HepG2 (cell line): ENCODE measurements around the gene ATAD3C. TPM values are rescaled to one million over a fixed set of nuclear protein-coding genes. Genes with fewer than 3 reads are reported as not detected.

Source experiments
- CHD2 ChIP-seq: IDR thresholded peaks from 2 replicates; pipeline ENCODE4 v1.6.1; 2011; ENCODE audit warnings: low read depth, low read length, improper control_type of control experiment
- EHMT2 ChIP-seq: fragments of 200-600 bp; sonication (generic); IDR thresholded peaks from 2 replicates; pipeline ENCODE4 v1.7.0; 2017; ENCODE audit warnings: antibody characterized with exemption, low read depth, low read length, borderline replicate concordance
- FOXA3 ChIP-seq: IDR thresholded peaks from 2 replicates; pipeline ENCODE4 v1.6.1; 2016; ENCODE audit warnings: missing genetic modification reagents, missing compliant biosample characterization
- IRX3 ChIP-seq: sonication (generic); formaldehyde crosslinking; IDR thresholded peaks from 2 replicates; pipeline ENCODE4 v1.8.1; 2023; ENCODE audit warnings: mild to moderate bottlenecking, low read depth, missing genetic modification reagents, borderline replicate concordance
- KAT2B ChIP-seq: fragments of 150-350 bp; IDR thresholded peaks from 2 replicates; pipeline ENCODE4 v1.6.1; 2014; ENCODE audit warnings: low read depth, low read length, borderline replicate concordance
- ZFY ChIP-seq: sonication (generic); formaldehyde crosslinking; IDR thresholded peaks from 2 replicates; pipeline ENCODE4 v1.4.0; 2020; ENCODE audit warnings: missing genetic modification reagents
- ZNF160 ChIP-seq: sonication (generic); formaldehyde crosslinking; IDR thresholded peaks from 2 replicates; pipeline ENCODE4 v1.8.0; 2022; ENCODE audit warnings: mild to moderate bottlenecking, inconsistent platforms, missing genetic modification reagents
- ZNF230 ChIP-seq: sonication (generic); formaldehyde crosslinking; IDR thresholded peaks from 2 replicates; pipeline ENCODE4 v1.4.0; 2020; ENCODE audit warnings: mild to moderate bottlenecking, missing genetic modification reagents
- ZNF251 ChIP-seq: sonication (generic); formaldehyde crosslinking; IDR thresholded peaks from 2 replicates; pipeline ENCODE4 v1.9.0; 2021; ENCODE audit warnings: mild to moderate bottlenecking, missing genetic modification reagents
- ZNF263 ChIP-seq: sonication (generic); formaldehyde crosslinking; IDR thresholded peaks from 2 replicates; pipeline ENCODE4 v1.4.0; 2020; ENCODE audit warnings: missing genetic modification reagents
- ZNF317 ChIP-seq: sonication (generic); formaldehyde crosslinking; IDR thresholded peaks from 2 replicates; pipeline ENCODE4 v1.5.0; 2020; ENCODE audit warnings: mild to moderate bottlenecking, missing genetic modification reagents
- ZNF570 ChIP-seq: sonication (generic); formaldehyde crosslinking; IDR thresholded peaks from 2 replicates; pipeline ENCODE4 v1.4.0; 2020; ENCODE audit warnings: mild to moderate bottlenecking, missing genetic modification reagents, borderline replicate concordance
- ZNF780A ChIP-seq: sonication (generic); formaldehyde crosslinking; IDR thresholded peaks from 2 replicates; pipeline ENCODE4 v1.8.0; 2022; ENCODE audit warnings: mild to moderate bottlenecking, missing genetic modification reagents, moderate library complexity
- ZNF782 ChIP-seq: sonication (generic); formaldehyde crosslinking; IDR thresholded peaks from 2 replicates; pipeline ENCODE4 v1.4.0; 2020; ENCODE audit warnings: missing genetic modification reagents, mild to moderate bottlenecking, borderline replicate concordance
- ZSCAN22 ChIP-seq: sonication (generic); formaldehyde crosslinking; IDR thresholded peaks from 2 replicates; pipeline ENCODE4 v1.4.0; 2020; ENCODE audit warnings: mild to moderate bottlenecking, missing genetic modification reagents
- polyA plus RNA-seq, 8 experiments: library from polyadenylated mRNA; depleted of rRNA in 3 of 8; stranded (reverse) in 7 of 8; unstranded in 1 of 8; fragments of >200 nt; fragmentation: Illumina TruSeq in 4 of 8; extraction: Trizol in 4 of 8; gene quantifications; 2 replicates each; pipeline versions ENCODE4 v1.2.1 to v1.2.3, GENCODE V29; 2011 to 2016; ENCODE audit warnings: low read depth in 4 of 8, missing spikeins in 1 of 8, mixed read lengths in 1 of 8; ENCODE audit not compliant: insufficient read depth in 1 of 8
- total RNA-seq, 5 experiments: library from RNA; depleted of rRNA; stranded (reverse); fragments of >200 nt; fragmentation: Illumina TruSeq; extraction: Trizol; gene quantifications; 2 replicates each; pipeline ENCODE4 v1.2.3, GENCODE V29; 2016; ENCODE audit warnings: low read depth in 1 of 5
- TF ChIP-seq, protein P1 (sequence below): sonication (generic); formaldehyde crosslinking; IDR thresholded peaks from 2 replicates; pipeline ENCODE4 v1.5.1; 2020; ENCODE audit warnings: mild to moderate bottlenecking, missing genetic modification reagents
- TF ChIP-seq, protein P2 (sequence below): sonication (generic); formaldehyde crosslinking; IDR thresholded peaks from 2 replicates; pipeline ENCODE4 v1.4.0; 2020; ENCODE audit warnings: missing genetic modification reagents, mild to moderate bottlenecking, borderline replicate concordance
- TF ChIP-seq, protein P3 (sequence below): IDR thresholded peaks from 2 replicates; pipeline ENCODE4 v1.6.1; 2016; ENCODE audit warnings: low read depth, borderline replicate concordance
- TF ChIP-seq, protein P4 (sequence below): IDR thresholded peaks from 2 replicates; pipeline ENCODE4 v1.6.1; 2016; ENCODE audit warnings: missing biosample characterization, missing genetic modification reagents, low read depth
- TF ChIP-seq, protein P5 (sequence below): sonication (generic); formaldehyde crosslinking; conservative IDR thresholded peaks from 2 replicates; pipeline ENCODE4 v1.8.1; 2023; ENCODE audit warnings: missing genetic modification reagents

ATAD3C gene
- total and polyA plus RNA-seq, 2 of the 13 experiments (the other 11 are each of a cell fraction or from before 2014, with no cell fraction given): 2.4 to 3.2 TPM

DNA sequence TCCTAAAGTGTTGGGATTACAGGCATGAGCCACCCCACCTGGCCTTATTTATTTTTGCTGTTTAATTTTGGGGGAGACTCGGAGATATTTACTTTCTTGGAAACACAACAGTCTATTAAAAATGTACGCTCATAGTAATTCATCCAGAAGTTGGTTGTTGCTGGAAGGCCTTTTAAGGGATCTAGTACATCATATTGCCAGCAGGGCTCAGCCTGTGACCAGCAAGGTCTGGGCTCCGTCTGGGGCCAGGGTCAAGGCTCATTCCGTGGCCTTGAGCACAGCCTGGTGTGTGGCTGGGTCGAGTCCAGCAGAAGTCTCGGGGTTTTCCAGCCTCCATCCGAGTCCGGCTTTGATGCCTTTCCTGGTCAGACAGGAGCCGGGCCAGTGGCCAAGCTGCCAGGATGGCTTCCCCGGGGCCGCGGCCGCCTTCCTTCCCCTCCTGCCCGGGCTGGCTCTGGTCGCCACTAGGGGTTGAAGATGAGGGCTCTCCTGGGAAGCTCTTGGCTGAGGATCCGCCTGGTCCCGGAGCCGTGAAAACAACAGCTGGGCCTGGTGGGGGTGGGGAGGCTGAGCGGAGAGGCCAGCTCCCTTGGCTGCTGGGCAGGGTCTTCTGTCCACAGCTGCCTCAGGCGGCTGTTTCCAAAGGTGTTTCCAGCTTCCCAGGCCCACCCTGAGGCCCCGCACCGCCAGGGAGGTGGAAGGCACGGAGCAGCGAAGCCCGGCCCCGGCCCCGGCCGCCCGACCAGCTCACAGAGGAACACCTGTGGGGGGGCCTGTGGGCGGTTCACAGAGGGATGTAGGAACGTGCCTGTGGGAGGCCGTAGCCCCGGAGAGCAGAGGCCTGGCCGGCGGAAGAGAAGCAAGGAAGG is 19.1 kb upstream of the ATAD3C start (continued):
- TF ChIP-seq, protein P1, sequence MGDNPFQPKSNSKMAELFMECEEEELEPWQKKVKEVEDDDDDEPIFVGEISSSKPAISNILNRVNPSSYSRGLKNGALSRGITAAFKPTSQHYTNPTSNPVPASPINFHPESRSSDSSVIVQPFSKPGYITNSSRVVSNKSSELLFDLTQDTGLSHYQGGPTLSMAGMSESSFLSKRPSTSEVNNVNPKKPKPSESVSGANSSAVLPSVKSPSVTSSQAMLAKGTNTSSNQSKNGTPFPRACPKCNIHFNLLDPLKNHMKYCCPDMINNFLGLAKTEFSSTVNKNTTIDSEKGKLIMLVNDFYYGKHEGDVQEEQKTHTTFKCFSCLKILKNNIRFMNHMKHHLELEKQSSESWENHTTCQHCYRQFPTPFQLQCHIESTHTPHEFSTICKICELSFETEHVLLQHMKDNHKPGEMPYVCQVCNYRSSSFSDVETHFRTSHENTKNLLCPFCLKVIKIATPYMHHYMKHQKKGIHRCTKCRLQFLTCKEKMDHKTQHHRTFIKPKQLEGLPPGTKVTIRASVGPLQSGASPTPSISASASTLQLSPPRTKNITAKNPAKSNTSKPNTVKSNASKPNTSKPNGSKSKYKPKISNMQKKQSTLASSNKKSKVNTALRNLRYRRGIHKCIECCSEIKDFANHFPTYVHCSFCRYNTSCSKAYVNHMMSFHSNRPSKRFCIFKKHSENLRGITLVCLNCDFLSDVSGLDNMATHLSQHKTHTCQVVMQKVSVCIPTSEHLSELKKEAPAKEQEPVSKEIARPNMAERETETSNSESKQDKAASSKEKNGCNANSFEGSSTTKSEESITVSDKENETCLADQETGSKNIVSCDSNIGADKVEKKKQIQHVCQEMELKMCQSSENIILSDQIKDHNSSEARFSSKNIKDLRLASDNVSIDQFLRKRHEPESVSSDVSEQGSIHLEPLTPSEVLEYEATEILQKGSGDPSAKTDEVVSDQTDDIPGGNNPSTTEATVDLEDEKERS (CRISPR knock-in tag): 0 out of 2 replicates have a peak, but pooled peaks have one; percentile 16
- peak; percentile 79 for TF ChIP-seq ZFY
- TF ChIP-seq FOXA3: no peak
- TF ChIP-seq CHD2: no peak
- 0 out of 2 replicates have a peak, but pooled peaks have one; percentile 27 for TF ChIP-seq ZNF780A (CRISPR knock-in tag)
- no peak for TF ChIP-seq KAT2B
- no peak for TF ChIP-seq IRX3 (CRISPR knock-in tag)
- TF ChIP-seq, protein P2, sequence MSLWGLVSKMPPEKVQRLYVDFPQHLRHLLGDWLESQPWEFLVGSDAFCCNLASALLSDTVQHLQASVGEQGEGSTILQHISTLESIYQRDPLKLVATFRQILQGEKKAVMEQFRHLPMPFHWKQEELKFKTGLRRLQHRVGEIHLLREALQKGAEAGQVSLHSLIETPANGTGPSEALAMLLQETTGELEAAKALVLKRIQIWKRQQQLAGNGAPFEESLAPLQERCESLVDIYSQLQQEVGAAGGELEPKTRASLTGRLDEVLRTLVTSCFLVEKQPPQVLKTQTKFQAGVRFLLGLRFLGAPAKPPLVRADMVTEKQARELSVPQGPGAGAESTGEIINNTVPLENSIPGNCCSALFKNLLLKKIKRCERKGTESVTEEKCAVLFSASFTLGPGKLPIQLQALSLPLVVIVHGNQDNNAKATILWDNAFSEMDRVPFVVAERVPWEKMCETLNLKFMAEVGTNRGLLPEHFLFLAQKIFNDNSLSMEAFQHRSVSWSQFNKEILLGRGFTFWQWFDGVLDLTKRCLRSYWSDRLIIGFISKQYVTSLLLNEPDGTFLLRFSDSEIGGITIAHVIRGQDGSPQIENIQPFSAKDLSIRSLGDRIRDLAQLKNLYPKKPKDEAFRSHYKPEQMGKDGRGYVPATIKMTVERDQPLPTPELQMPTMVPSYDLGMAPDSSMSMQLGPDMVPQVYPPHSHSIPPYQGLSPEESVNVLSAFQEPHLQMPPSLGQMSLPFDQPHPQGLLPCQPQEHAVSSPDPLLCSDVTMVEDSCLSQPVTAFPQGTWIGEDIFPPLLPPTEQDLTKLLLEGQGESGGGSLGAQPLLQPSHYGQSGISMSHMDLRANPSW: peak; percentile 29; the same call in 1 of the 2 replicates
- no peak for TF ChIP-seq EHMT2
- TF ChIP-seq, protein P3, sequence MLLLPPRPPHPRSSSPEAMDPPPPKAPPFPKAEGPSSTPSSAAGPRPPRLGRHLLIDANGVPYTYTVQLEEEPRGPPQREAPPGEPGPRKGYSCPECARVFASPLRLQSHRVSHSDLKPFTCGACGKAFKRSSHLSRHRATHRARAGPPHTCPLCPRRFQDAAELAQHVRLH (CRISPR knock-in tag): peak; percentile 50; the same call in 1 of the 2 replicates
- TF ChIP-seq, protein P4, sequence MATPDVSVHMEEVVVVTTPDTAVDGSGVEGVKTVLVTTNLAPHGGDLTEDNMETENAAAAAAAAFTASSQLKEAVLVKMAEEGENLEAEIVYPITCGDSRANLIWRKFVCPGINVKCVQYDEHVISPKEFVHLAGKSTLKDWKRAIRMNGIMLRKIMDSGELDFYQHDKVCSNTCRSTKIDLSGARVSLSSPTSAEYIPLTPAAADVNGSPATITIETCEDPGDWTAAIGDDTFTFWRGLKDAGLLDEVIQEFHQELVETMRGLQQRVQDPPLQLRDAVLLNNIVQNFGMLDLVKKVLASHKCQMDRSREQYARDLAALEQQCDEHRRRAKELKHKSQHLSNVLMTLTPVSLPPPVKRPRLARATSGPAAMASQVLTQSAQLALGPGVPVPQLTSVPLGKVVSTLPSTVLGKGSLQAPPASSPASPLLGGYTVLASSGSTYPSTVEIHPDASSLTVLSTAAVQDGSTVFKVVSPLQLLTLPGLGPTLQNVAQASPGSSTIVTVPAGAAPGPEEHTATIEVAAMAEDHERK: no peak
- no peak for TF ChIP-seq ZNF230
- TF ChIP-seq ZNF251 (CRISPR knock-in tag): no peak
- TF ChIP-seq ZSCAN22: no peak
- TF ChIP-seq, protein P5, sequence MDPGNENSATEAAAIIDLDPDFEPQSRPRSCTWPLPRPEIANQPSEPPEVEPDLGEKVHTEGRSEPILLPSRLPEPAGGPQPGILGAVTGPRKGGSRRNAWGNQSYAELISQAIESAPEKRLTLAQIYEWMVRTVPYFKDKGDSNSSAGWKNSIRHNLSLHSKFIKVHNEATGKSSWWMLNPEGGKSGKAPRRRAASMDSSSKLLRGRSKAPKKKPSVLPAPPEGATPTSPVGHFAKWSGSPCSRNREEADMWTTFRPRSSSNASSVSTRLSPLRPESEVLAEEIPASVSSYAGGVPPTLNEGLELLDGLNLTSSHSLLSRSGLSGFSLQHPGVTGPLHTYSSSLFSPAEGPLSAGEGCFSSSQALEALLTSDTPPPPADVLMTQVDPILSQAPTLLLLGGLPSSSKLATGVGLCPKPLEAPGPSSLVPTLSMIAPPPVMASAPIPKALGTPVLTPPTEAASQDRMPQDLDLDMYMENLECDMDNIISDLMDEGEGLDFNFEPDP (CRISPR knock-in tag): no peak
- TF ChIP-seq ZNF160: no peak
- no peak for TF ChIP-seq ZNF263
- TF ChIP-seq ZNF782 (CRISPR knock-in tag): peak; percentile 20; the same call in 1 of the 2 replicates
- TF ChIP-seq ZNF570 (CRISPR knock-in tag): no peak
- 0 out of 2 replicates have a peak, but pooled peaks have one; percentile 63 for TF ChIP-seq ZNF317
